HEK293 (cell line): ENCODE data around the gene SPOCK3.

Experiments
- CTCF ChIA-PET: fragments of 350-600 bp; formaldehyde crosslinking; extraction: SDS; loops from one replicate; lab custom pipeline; 2021; ENCODE audit warnings: antibody characterized with exemption; lab: Yijun Ruan, JAX
- POLR2A ChIA-PET: fragments of 300-600 bp; formaldehyde crosslinking; extraction: SDS; loops from one replicate; lab custom pipeline; 2020; ENCODE audit warnings: antibody characterized with exemption, inconsistent platforms; lab: Yijun Ruan, JAX
- H3K27ac ChIP-seq: fragments of 200-500 bp; sonication (Bioruptor generic); 2 replicates; pipeline ENCODE4 v1.5.1; 2014; ENCODE audit warnings: low read depth, low read length, control low read depth, inconsistent platforms; ENCODE audit errors: extremely low read depth
- H3K36me3 ChIP-seq, 2 experiments: fragments of 200-500 bp in 1 of 2; sonication (Bioruptor generic) in 1 of 2; 1 replicate in 1 of 2; 2 replicates in 1 of 2; pipeline ENCODE4 v1.5.1; 2014 to 2017; ENCODE audit warnings: inconsistent platforms in 2 of 2, low read length in 2 of 2; ENCODE audit not compliant: control insufficient read depth in 2 of 2, insufficient read depth in 1 of 2
- H3K4me1 ChIP-seq: fragments of 200-500 bp; sonication (Bioruptor generic); 2 replicates; pipeline ENCODE4 v1.5.1; 2014; ENCODE audit warnings: mild to moderate bottlenecking, low read length, inconsistent platforms; ENCODE audit not compliant: control insufficient read depth, insufficient read depth
- H3K4me3 ChIP-seq: 2 replicates; pipeline ENCODE4 v1.5.1; 2011; ENCODE audit warnings: low read depth, mild to moderate bottlenecking, control low read depth, low read length, moderate library complexity
- H3K9me3 ChIP-seq: fragments of 200-500 bp; sonication (Bioruptor generic); 2 replicates; pipeline ENCODE4 v1.5.1; 2014; ENCODE audit warnings: low read depth, low read length, inconsistent platforms; ENCODE audit not compliant: control insufficient read depth, insufficient read depth
- GLIS2 ChIP-seq: fragments of 450-650 bp; formaldehyde crosslinking; IDR thresholded peaks from 2 replicates; pipeline ENCODE4 v1.5.1; 2016; ENCODE audit warnings: missing biosample characterization, missing genetic modification characterization
- HOXD13 ChIP-seq: sonication (generic); formaldehyde crosslinking; IDR thresholded peaks from 2 replicates; pipeline ENCODE4 v1.8.0; 2022; ENCODE audit warnings: missing genetic modification reagents, borderline replicate concordance
- IKZF3 ChIP-seq: fragments of 450-650 bp; IDR thresholded peaks from 2 replicates; pipeline ENCODE4 v1.5.0; 2018; ENCODE audit warnings: missing biosample characterization, mild to moderate bottlenecking, missing genetic modification characterization, moderate library complexity
- KLF7 ChIP-seq: fragments of 450-650 bp; formaldehyde crosslinking; IDR thresholded peaks from 2 replicates; pipeline ENCODE4 v1.5.1; 2016; ENCODE audit warnings: missing biosample characterization, missing genetic modification characterization, borderline replicate concordance
- MZF1 ChIP-seq: fragments of 450-650 bp; formaldehyde crosslinking; IDR thresholded peaks from 2 replicates; pipeline ENCODE4 v1.5.1; 2017; ENCODE audit warnings: missing biosample characterization, missing genetic modification characterization, borderline replicate concordance
- YY2 ChIP-seq: fragments of 450-650 bp; formaldehyde crosslinking; IDR thresholded peaks from 2 replicates; pipeline ENCODE4 v1.5.1; 2016; ENCODE audit warnings: missing biosample characterization, missing genetic modification characterization
- ZFP37 ChIP-seq: fragments of 450-650 bp; formaldehyde crosslinking; IDR thresholded peaks from 2 replicates; pipeline ENCODE4 v1.5.1; 2016; ENCODE audit warnings: missing biosample characterization, missing genetic modification characterization
- ZNF184 ChIP-seq: fragments of 450-650 bp; IDR thresholded peaks from 2 replicates; pipeline ENCODE4 v1.5.1; 2018; ENCODE audit warnings: missing biosample characterization, mild to moderate bottlenecking, missing genetic modification characterization
- ZNF23 ChIP-seq: fragments of 450-650 bp; formaldehyde crosslinking; IDR thresholded peaks from 2 replicates; pipeline ENCODE4 v1.5.1; 2016; ENCODE audit warnings: missing biosample characterization, missing genetic modification characterization, borderline replicate concordance
- ZNF311 ChIP-seq: fragments of 450-650 bp; formaldehyde crosslinking; IDR thresholded peaks from 2 replicates; pipeline ENCODE4 v1.5.1; 2017; ENCODE audit warnings: missing biosample characterization, missing genetic modification characterization, borderline replicate concordance
- ZNF423 ChIP-seq: fragments of 450-650 bp; formaldehyde crosslinking; IDR thresholded peaks from 2 replicates; pipeline ENCODE4 v1.5.1; 2016; ENCODE audit warnings: missing biosample characterization, missing genetic modification characterization
- ZNF433 ChIP-seq: fragments of 450-650 bp; formaldehyde crosslinking; IDR thresholded peaks from 2 replicates; pipeline ENCODE4 v1.5.1; 2016; ENCODE audit warnings: missing biosample characterization, missing genetic modification characterization, low read depth
- ZNF585B ChIP-seq: fragments of 450-650 bp; formaldehyde crosslinking; IDR thresholded peaks from 2 replicates; pipeline ENCODE4 v1.5.1; 2016; ENCODE audit warnings: missing biosample characterization, missing genetic modification characterization
- ZNF701 ChIP-seq: fragments of 450-650 bp; formaldehyde crosslinking; IDR thresholded peaks from 2 replicates; pipeline ENCODE4 v1.5.1; 2016; ENCODE audit warnings: missing biosample characterization, missing genetic modification characterization
- ZNF76 ChIP-seq: fragments of 450-650 bp; formaldehyde crosslinking; IDR thresholded peaks from 2 replicates; pipeline ENCODE4; 2016; ENCODE audit warnings: low read depth, missing biosample characterization, missing genetic modification characterization, borderline replicate concordance
- ZNF785 ChIP-seq: fragments of 450-650 bp; formaldehyde crosslinking; IDR thresholded peaks from 2 replicates; pipeline ENCODE4 v1.5.1; 2016; ENCODE audit warnings: missing biosample characterization, missing genetic modification characterization
- TF ChIP-seq, protein P1 (sequence below): sonication (generic); formaldehyde crosslinking; IDR thresholded peaks from 2 replicates; pipeline ENCODE4 v1.8.1; 2022; ENCODE audit warnings: mild to moderate bottlenecking, moderate library complexity, missing genetic modification reagents
- TF ChIP-seq, protein P2 (sequence below): fragments of 450-650 bp; formaldehyde crosslinking; IDR thresholded peaks from 2 replicates; pipeline ENCODE4 v1.5.1; 2017; ENCODE audit warnings: missing biosample characterization, missing genetic modification characterization
- TF ChIP-seq, protein P3 (sequence below): fragments of 450-650 bp; formaldehyde crosslinking; IDR thresholded peaks from 2 replicates; pipeline ENCODE4 v1.5.1; 2016; ENCODE audit warnings: missing biosample characterization, missing genetic modification characterization, borderline replicate concordance
- TF ChIP-seq, protein P4 (sequence below): fragments of 450-650 bp; formaldehyde crosslinking; IDR thresholded peaks from 2 replicates; pipeline ENCODE4 v1.5.1; 2016; ENCODE audit warnings: missing biosample characterization, missing genetic modification characterization
- TF ChIP-seq, protein P5 (sequence below): fragments of 450-650 bp; formaldehyde crosslinking; IDR thresholded peaks from 2 replicates; pipeline ENCODE4 v1.5.1; 2016; ENCODE audit warnings: missing biosample characterization, missing genetic modification characterization

The SPOCK3 gene

DNA sequence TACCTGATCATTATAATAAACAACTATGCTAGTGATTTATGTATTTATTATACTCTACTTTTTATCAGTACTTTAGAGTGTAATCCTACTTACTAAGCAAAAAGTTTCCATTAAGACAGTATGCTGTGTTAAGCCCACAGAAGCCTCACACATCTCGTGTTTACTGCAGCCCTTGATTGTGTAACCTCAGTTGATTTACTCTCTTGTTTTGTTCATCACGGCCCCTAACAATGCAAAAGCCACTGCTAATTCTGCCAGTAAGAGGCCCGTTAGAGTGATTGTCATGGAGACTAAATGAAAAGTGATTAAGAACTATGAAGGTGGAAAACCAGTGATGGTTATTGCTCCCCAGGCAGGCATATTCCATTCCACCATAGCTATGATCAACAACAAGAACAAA is 436.2 kb downstream of the SPOCK3 start:
- ChIA-PET POLR2A (no interaction called here), CTCF (no interaction called here)

DNA sequence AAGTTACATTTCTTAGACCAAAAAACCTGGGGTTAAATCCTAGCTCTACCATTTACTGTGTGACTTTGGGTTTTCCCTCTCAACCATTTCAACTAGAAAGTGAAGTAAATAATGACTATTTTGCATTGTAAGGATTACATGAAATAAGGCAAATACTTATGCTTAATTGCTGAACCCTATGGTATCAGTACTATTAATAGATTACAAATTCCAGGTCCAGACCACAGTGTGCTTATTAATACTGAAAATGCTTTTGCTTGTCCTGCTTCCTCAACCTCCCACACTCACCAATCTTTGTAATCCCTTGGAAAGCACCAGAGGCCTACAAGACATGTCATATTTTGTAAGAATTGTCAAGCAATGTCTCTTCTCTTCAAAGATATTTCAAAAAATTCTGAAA is 456.5 kb downstream of the SPOCK3 start:
- no peaks in the 10 kb centered on the region for H3K4me1 ChIP-seq
- no peaks in the 10 kb centered on the region for H3K36me3 ChIP-seq
- H3K9me3 ChIP-seq = no peaks in the 10 kb centered on the region
- no peak for TF ChIP-seq ZNF433 (tag by site-specific recombination)
- no peak for TF ChIP-seq ZFP37 (tag by site-specific recombination)
- no peak for TF ChIP-seq YY2 (tag by site-specific recombination)
- no peak for TF ChIP-seq ZNF23
- no peak for TF ChIP-seq IKZF3
- TF ChIP-seq, protein P1, sequence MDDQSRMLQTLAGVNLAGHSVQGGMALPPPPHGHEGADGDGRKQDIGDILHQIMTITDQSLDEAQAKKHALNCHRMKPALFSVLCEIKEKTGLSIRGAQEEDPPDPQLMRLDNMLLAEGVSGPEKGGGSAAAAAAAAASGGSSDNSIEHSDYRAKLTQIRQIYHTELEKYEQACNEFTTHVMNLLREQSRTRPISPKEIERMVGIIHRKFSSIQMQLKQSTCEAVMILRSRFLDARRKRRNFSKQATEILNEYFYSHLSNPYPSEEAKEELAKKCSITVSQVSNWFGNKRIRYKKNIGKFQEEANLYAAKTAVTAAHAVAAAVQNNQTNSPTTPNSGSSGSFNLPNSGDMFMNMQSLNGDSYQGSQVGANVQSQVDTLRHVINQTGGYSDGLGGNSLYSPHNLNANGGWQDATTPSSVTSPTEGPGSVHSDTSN = no peak
- TF ChIP-seq, protein P2, sequence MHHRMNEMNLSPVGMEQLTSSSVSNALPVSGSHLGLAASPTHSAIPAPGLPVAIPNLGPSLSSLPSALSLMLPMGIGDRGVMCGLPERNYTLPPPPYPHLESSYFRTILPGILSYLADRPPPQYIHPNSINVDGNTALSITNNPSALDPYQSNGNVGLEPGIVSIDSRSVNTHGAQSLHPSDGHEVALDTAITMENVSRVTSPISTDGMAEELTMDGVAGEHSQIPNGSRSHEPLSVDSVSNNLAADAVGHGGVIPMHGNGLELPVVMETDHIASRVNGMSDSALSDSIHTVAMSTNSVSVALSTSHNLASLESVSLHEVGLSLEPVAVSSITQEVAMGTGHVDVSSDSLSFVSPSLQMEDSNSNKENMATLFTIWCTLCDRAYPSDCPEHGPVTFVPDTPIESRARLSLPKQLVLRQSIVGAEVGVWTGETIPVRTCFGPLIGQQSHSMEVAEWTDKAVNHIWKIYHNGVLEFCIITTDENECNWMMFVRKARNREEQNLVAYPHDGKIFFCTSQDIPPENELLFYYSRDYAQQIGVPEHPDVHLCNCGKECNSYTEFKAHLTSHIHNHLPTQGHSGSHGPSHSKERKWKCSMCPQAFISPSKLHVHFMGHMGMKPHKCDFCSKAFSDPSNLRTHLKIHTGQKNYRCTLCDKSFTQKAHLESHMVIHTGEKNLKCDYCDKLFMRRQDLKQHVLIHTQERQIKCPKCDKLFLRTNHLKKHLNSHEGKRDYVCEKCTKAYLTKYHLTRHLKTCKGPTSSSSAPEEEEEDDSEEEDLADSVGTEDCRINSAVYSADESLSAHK (tag by site-specific recombination) = no peak
- TF ChIP-seq ZNF76 (tag by site-specific recombination) = no peak
- no peak for TF ChIP-seq KLF7 (tag by site-specific recombination)
- TF ChIP-seq ZNF701 (tag by site-specific recombination) = no peak
- TF ChIP-seq, protein P3, sequence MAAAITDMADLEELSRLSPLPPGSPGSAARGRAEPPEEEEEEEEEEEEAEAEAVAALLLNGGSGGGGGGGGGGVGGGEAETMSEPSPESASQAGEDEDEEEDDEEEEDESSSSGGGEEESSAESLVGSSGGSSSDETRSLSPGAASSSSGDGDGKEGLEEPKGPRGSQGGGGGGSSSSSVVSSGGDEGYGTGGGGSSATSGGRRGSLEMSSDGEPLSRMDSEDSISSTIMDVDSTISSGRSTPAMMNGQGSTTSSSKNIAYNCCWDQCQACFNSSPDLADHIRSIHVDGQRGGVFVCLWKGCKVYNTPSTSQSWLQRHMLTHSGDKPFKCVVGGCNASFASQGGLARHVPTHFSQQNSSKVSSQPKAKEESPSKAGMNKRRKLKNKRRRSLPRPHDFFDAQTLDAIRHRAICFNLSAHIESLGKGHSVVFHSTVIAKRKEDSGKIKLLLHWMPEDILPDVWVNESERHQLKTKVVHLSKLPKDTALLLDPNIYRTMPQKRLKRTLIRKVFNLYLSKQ (tag by site-specific recombination) = no peak
- TF ChIP-seq ZNF785 (tag by site-specific recombination) = no peak
- TF ChIP-seq, protein P4, sequence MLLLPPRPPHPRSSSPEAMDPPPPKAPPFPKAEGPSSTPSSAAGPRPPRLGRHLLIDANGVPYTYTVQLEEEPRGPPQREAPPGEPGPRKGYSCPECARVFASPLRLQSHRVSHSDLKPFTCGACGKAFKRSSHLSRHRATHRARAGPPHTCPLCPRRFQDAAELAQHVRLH (tag by site-specific recombination) = no peak
- no peak for TF ChIP-seq MZF1 (tag by site-specific recombination)
- no peak for TF ChIP-seq ZNF423 (tag by site-specific recombination)
- TF ChIP-seq, protein P5, sequence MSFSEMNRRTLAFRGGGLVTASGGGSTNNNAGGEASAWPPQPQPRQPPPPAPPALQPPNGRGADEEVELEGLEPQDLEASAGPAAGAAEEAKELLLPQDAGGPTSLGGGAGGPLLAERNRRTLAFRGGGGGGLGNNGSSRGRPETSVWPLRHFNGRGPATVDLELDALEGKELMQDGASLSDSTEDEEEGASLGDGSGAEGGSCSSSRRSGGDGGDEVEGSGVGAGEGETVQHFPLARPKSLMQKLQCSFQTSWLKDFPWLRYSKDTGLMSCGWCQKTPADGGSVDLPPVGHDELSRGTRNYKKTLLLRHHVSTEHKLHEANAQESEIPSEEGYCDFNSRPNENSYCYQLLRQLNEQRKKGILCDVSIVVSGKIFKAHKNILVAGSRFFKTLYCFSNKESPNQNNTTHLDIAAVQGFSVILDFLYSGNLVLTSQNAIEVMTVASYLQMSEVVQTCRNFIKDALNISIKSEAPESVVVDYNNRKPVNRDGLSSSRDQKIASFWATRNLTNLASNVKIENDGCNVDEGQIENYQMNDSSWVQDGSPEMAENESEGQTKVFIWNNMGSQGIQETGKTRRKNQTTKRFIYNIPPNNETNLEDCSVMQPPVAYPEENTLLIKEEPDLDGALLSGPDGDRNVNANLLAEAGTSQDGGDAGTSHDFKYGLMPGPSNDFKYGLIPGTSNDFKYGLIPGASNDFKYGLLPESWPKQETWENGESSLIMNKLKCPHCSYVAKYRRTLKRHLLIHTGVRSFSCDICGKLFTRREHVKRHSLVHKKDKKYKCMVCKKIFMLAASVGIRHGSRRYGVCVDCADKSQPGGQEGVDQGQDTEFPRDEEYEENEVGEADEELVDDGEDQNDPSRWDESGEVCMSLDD (tag by site-specific recombination) = no peak
- TF ChIP-seq ZNF585B (tag by site-specific recombination) = no peak
- TF ChIP-seq HOXD13 = no peak
- no peak for TF ChIP-seq ZNF184 (tag by site-specific recombination)
- no peak for TF ChIP-seq ZNF311 (tag by site-specific recombination)
- ChIA-PET CTCF (no interaction called here), POLR2A (no interaction called here)
- H3K4me3 ChIP-seq = no peak overlapping the region
- H3K27ac ChIP-seq = no peak overlapping the region

More for the DNA sequence above, 436.2 kb downstream of the SPOCK3 start:
- Histone ChIP-seq H3K27ac (no peak overlapping the region), H3K4me1 (no peaks in the 10 kb centered on the region), H3K4me3 (no peak overlapping the region)
- TF ChIP-seq GLIS2 (tag by site-specific recombination) = no peak
- TF ChIP-seq, all 188 proteins: peak for 0
- no peaks in the 10 kb centered on the region for H3K36me3 ChIP-seq
- no peaks in the 10 kb centered on the region for H3K9me3 ChIP-seq
